IgD-negative memory B cell (primary cell): ENCODE measurements around the gene SZRD1. TPM values are rescaled to one million over a fixed set of nuclear protein-coding genes. Genes with fewer than 3 reads are reported as not detected.

Experiments used
- H3K27ac Mint-ChIP-seq, 3 donors: one replicate each; pipeline ENCODE4 v1.8.0; 2020 to 2022; ENCODE audit warnings: mild to moderate bottlenecking in 3 of 3, mixed read lengths in 3 of 3, moderate library complexity in 1 of 3
- H3K27me3 Mint-ChIP-seq: one replicate; pipeline ENCODE4 v1.8.0; 2021; ENCODE audit warnings: mixed read lengths
- H3K36me3 Mint-ChIP-seq: one replicate; pipeline ENCODE4 v1.8.0; 2020; ENCODE audit warnings: mild to moderate bottlenecking, mixed read lengths
- H3K4me1 Mint-ChIP-seq, 3 donors: one replicate each; pipeline ENCODE4 v1.8.0; 2020 to 2022; ENCODE audit warnings: mixed read lengths in 3 of 3, mild to moderate bottlenecking in 1 of 3
- H3K4me3 Mint-ChIP-seq, 4 donors: one replicate each; pipeline ENCODE4 v1.8.0; 2020 to 2022; ENCODE audit warnings: mild to moderate bottlenecking in 4 of 4, mixed read lengths in 4 of 4, moderate library complexity in 3 of 4
- H3K9me3 Mint-ChIP-seq, 3 donors: one replicate each; pipeline ENCODE4 v1.8.0; 2020 to 2021; ENCODE audit warnings: mixed read lengths in 3 of 3, mild to moderate bottlenecking in 1 of 3
- polyA plus RNA-seq: library from polyadenylated mRNA; unstranded; fragments of 300-500 nt; fragmentation: Illumina TruSeq; gene quantifications from one replicate; pipeline ENCODE4 v1.2.3, GENCODE V29; 2021

SZRD1 gene
- polyA plus RNA-seq, 1 donor from 2014 or later = 53.4 TPM

DNA sequence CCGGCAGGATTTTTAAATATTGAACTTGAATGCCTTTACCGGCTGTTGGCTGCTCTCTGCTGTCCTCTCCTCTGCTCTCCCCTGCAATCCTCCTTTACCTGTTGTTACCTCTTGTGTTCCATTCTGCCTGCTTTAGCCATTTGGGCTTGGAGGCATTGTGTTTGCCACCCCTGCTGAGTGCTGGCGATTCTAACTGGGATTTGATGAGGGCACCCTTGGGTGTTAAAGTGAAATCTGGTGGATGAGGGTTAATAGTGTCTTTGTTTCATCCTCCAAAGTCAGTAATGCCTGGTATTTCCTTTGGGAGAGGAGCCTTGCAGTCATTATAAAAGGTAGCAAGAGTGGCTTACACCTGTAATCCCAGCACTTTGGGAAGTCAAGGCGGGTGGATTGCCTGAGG, 9.9 kb downstream of the SZRD1 start:
- H3K4me1 Mint-ChIP-seq = peaks cover 47 to 56% (median 49%) of the 10 kb centered on the region in 3 donors
- H3K36me3 Mint-ChIP-seq = peaks cover 2% of the 10 kb centered on the region
- H3K27me3 Mint-ChIP-seq = no peaks in the 10 kb centered on the region
- H3K9me3 Mint-ChIP-seq = no peaks in the 10 kb centered on the region
- peak overlapping the region in 1 of 4 donors; percentile 68 for H3K4me3 Mint-ChIP-seq
- H3K27ac Mint-ChIP-seq = peak overlapping the region; percentile 39 to 91 (median 54)

GRCh38 chr1:16378443-16378842, 11.4 kb downstream of the SZRD1 start:
- H3K4me3 Mint-ChIP-seq = no peak overlapping the region
- no peaks in the 10 kb centered on the region for H3K27me3 Mint-ChIP-seq
- H3K4me1 Mint-ChIP-seq = peaks cover 38 to 50% (median 40%) of the 10 kb centered on the region in 3 donors
- no peaks in the 10 kb centered on the region for H3K9me3 Mint-ChIP-seq
- H3K36me3 Mint-ChIP-seq = peaks cover 2% of the 10 kb centered on the region
- H3K27ac Mint-ChIP-seq = peak overlapping the region in 1 of 3 donors; percentile 48

- Mint-ChIP-seq H3K4me1 (peaks cover 35 to 50% (median 39%) of the 10 kb centered on the region in 3 donors), H3K4me3 (no peak overlapping the region), H3K27ac (no peak overlapping the region), H3K9me3 (no peaks in the 10 kb centered on the region), H3K27me3 (no peaks in the 10 kb centered on the region), H3K36me3 (peaks cover 2% of the 10 kb centered on the region)
Measured at GRCh38 chr1:16380868-16381267, 13.8 kb downstream of the SZRD1 start.

GRCh38 chr1:16383888-16384287, 16.8 kb downstream of the SZRD1 start:
- Mint-ChIP-seq H3K9me3 (no peaks in the 10 kb centered on the region), H3K36me3 (peaks cover 2% of the 10 kb centered on the region), H3K27ac (no peak overlapping the region), H3K4me1 (peaks cover 40 to 52% (median 46%) of the 10 kb centered on the region in 3 donors), H3K27me3 (no peaks in the 10 kb centered on the region), H3K4me3 (peak overlapping the region in 2 of 4 donors; percentile 57 to 86)

DNA sequence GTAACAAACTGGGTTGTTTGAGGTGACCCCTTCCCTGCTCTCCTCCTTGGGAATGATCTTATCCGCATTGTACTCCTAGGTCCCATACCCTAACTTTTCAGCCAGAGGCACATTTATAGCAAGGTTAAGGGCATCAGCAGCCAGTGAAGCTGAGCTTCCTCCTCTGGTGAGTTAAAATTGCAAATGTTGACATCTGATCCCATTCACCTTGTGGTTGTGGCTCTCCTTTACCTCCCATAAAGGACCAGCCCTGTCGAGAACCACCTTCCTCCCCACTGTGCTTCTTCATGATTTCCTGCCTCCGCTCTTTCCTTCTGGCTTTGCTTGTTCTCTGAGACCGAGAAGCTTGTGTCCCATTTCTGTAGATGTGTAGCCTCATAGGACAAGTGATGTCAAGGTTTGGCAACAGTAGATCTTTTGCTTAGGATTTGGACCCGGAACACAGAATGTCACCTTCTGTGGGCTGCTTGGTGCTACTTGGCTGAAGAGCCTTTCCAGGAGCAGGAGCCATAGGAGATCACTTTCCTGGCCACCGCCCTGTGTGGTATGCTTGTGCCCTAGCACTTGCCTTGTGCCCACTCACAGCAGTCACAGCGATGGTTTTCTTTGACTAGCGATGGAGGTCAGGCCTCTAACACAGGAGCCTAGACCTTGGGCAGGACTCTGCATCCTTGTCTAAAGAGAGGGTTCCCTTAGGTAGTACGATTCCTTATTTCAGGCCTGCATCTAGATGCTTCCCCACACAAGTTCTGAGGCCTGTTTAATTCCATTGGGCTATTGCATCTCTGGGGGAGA, 18.8 kb downstream of the SZRD1 start:
- H3K9me3 Mint-ChIP-seq = no peaks in the 10 kb centered on the region
- H3K4me1 Mint-ChIP-seq = peaks cover 41 to 57% (median 53%) of the 10 kb centered on the region in 3 donors
- H3K4me3 Mint-ChIP-seq = peak overlapping the region in 2 of 4 donors; percentile 15 to 30
- no peaks in the 10 kb centered on the region for H3K27me3 Mint-ChIP-seq
- H3K36me3 Mint-ChIP-seq = peaks cover 3% of the 10 kb centered on the region
- H3K27ac Mint-ChIP-seq = peak overlapping the region; percentile 54 to 93 (median 84)

GRCh38 chr1:16386454-16387113, 19.5 kb downstream of the SZRD1 start:
- Mint-ChIP-seq H3K27me3 (no peaks in the 10 kb centered on the region), H3K4me3 (peak overlapping the region in 3 of 4 donors; percentile 9 to 90 (median 27)), H3K27ac (peak overlapping the region; percentile 80 to 93 (median 84)), H3K36me3 (peaks cover 3% of the 10 kb centered on the region), H3K9me3 (no peaks in the 10 kb centered on the region), H3K4me1 (peaks cover 41 to 64% (median 54%) of the 10 kb centered on the region in 3 donors)

DNA sequence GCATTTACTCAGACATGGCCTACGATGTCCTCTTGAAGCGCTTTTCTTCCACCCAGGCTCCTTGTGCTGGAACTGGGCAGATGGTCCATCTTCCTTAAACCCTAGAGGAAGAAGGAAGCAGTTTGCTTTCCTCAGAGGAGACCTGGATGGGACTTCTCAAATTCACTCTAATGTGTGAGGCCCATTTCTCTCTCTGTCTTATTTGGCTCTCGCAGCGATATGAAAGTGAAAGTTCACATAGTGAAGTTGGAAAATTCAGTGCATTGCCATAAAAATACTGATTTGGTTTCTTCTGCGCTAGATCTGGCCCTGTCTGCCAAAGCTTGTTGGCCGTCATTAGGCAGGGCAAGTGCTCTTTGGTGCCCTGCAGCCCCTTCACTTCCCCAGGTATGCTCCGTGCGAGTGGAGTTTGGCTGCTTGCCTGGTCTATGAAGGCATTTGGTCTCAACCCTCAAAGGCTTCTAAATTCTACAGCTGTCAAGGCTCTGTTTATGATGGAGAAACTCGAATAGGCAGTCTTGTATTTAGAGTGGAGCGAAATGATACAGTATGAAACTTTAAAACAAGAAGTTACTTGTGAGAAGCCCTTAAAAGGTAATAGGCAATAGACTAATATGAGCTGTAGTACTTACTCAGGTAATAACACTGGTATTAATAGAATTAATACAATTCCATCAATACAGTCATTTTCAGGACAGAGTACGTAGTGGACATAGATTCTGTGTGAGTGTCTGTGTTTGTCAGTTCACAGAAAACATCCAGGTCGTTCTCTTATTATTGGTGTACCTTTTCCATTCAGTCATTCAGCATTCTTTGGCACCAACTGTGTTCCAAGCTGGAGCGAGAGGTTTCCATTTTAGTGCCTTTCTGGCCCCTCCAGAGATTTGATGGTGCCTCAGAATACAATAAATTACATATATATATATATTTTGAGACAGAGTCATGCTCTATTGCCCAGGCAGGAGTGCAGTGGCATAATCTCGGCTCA, 20.5 kb downstream of the SZRD1 start:
- Mint-ChIP-seq H3K36me3 (peaks cover 3% of the 10 kb centered on the region), H3K9me3 (no peaks in the 10 kb centered on the region), H3K27me3 (no peaks in the 10 kb centered on the region), H3K4me1 (peaks cover 41 to 69% (median 53%) of the 10 kb centered on the region in 3 donors), H3K27ac (peak overlapping the region; percentile 80 to 93 (median 84)), H3K4me3 (peak overlapping the region; percentile 64 to 90 (median 71))

- no peaks in the 10 kb centered on the region for H3K27me3 Mint-ChIP-seq
- H3K9me3 Mint-ChIP-seq = no peaks in the 10 kb centered on the region
- peaks cover 26 to 46% (median 42%) of the 10 kb centered on the region in 3 donors for H3K4me1 Mint-ChIP-seq
- peak overlapping the region in 2 of 3 donors; percentile 42 to 82 for H3K27ac Mint-ChIP-seq
- H3K4me3 Mint-ChIP-seq = peak overlapping the region in 1 of 4 donors; percentile 74
- H3K36me3 Mint-ChIP-seq = peaks cover 2% of the 10 kb centered on the region
Measured at GRCh38 chr1:16391411-16391810, 24.4 kb downstream of the SZRD1 start.

- Mint-ChIP-seq H3K4me1 (peaks cover 15 to 35% (median 30%) of the 10 kb centered on the region in 3 donors), H3K9me3 (no peaks in the 10 kb centered on the region), H3K36me3 (peaks cover 2% of the 10 kb centered on the region), H3K4me3 (peak overlapping the region in 1 of 4 donors; percentile 45), H3K27me3 (no peaks in the 10 kb centered on the region), H3K27ac (peak overlapping the region in 1 of 3 donors; percentile 86)
Measured at GRCh38 chr1:16392740-16393569, 25.9 kb downstream of the SZRD1 start.

DNA sequence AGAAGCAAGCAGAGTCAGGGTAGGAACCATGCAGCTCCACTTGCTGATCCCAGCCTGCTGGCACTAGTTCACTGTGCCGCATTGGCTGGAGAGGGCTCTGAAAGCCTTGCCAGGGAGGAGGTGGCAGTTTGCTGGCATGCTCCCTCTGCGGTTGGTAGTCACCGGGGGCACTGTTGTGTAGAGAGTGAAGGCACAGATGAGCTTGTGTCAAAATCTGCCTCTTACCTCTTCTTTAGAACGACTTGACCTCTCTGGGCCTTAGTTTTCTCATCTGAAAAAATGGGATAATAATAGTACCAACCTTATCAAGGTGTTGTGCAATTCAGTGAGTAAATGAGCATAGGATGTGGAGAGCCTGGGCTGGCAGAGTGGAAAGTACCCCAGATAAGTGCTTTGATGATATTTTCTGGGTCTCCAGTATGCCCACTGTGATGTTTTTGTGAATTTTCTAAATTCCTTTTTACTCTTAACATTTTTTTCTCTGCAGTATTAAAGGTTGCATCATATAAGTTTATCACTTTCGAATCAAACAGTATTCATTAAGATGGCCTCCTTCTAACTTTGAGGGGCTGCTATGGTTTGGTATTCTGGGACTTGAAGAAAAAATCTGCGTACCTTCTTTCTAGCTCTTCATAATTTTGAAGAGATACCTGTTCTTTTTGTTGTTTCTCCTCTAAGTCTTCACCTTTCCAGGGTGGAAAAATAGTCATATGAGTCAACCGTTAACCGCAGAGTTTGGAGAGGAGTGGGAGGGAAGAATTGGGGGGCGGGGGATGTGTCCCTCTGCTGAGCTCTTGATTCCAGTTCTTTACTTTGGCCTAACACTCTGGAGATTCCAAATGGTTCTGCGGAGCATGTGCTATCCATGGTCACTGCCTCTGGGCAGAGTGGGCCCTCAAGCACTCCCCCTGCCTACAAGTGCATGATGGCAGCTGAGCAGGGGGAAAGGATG, 26.8 kb downstream of the SZRD1 start:
- Mint-ChIP-seq H3K27ac (peak overlapping the region in 2 of 3 donors; percentile 28 to 78), H3K36me3 (peaks cover 2% of the 10 kb centered on the region), H3K27me3 (no peaks in the 10 kb centered on the region), H3K4me3 (peak overlapping the region in 1 of 4 donors; percentile 23), H3K4me1 (peaks cover 8 to 30% (median 25%) of the 10 kb centered on the region in 3 donors), H3K9me3 (no peaks in the 10 kb centered on the region)

DNA sequence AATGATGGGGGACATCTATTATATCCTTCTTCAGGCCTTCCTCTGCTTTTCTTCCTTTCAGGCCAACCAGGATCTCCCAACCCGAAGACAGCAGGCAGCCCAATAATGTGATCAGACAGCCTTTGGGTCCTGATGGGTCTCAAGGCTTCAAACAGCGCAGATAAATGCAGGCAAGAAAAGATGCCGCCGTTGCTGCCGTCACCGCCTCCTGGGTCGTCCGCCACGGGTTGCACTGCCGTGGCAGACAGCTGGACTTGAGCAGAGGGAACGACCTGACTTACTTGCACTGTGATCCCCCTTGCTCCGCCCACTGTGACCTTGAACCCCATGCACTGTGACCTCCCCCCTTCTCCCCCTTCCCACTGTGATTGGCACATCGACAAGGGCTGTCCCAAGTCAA, 27.9 kb downstream of the SZRD1 start:
- H3K36me3 Mint-ChIP-seq = peaks cover 4% of the 10 kb centered on the region
- peaks cover 7 to 27% (median 22%) of the 10 kb centered on the region in 3 donors for H3K4me1 Mint-ChIP-seq
- H3K27ac Mint-ChIP-seq = no peak overlapping the region
- H3K4me3 Mint-ChIP-seq = no peak overlapping the region
- H3K9me3 Mint-ChIP-seq = no peaks in the 10 kb centered on the region
- no peaks in the 10 kb centered on the region for H3K27me3 Mint-ChIP-seq

- peak overlapping the region in 2 of 3 donors; percentile 35 to 50 for H3K27ac Mint-ChIP-seq
- H3K4me1 Mint-ChIP-seq = peaks cover 0 to 12% (median 11%) of the 10 kb centered on the region in 3 donors
- H3K36me3 Mint-ChIP-seq = peaks cover 3% of the 10 kb centered on the region
- no peaks in the 10 kb centered on the region for H3K27me3 Mint-ChIP-seq
- H3K9me3 Mint-ChIP-seq = no peaks in the 10 kb centered on the region
- H3K4me3 Mint-ChIP-seq = no peak overlapping the region
Measured at GRCh38 chr1:16396591-16396990, 29.5 kb downstream of the SZRD1 start.

DNA sequence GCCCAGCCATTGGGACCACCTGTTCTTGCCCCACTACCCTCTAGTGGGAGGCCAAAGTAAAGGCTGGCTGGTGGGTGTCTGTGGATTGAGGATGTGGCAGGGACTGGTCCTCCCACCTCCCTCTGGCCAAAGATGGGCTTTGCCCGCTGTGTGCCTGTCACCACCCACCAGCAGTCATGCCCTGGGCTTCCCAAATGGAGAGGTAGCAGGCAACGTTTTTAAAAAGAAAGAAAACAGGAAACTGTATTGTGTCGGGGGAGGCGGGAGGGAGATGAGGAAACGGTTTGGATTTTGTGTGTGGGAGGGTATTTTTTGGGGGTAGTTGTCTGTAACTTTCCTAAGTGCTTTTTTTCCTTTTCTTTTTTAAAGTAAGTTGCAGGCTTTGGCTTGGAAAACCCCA, 30.1 kb downstream of the SZRD1 start:
- H3K27ac Mint-ChIP-seq = peak overlapping the region in 1 of 3 donors; percentile 46

More for the DNA sequence above, 30.1 kb downstream of the SZRD1 start:
- Mint-ChIP-seq H3K4me1 (peaks cover 0 to 11% (median 8%) of the 10 kb centered on the region in 3 donors), H3K9me3 (no peaks in the 10 kb centered on the region), H3K4me3 (no peak overlapping the region), H3K27me3 (no peaks in the 10 kb centered on the region), H3K36me3 (peaks cover 3% of the 10 kb centered on the region)
